HepG2 (cell line): ENCODE data around the gene C19orf73. TPM values are rescaled to one million over a fixed set of nuclear protein-coding genes. Genes with fewer than 3 reads are reported as not detected.

Experiments used
- FOXJ3 ChIP-seq: sonication (generic); formaldehyde crosslinking; IDR thresholded peaks from 2 replicates; pipeline ENCODE4 v1.4.0; 2020; ENCODE audit warnings: missing genetic modification reagents, mild to moderate bottlenecking, borderline replicate concordance
- FOXM1 ChIP-seq: sonication (generic); formaldehyde crosslinking; IDR thresholded peaks from 2 replicates; pipeline ENCODE4 v1.5.0; 2020; ENCODE audit warnings: missing genetic modification reagents
- JDP2 ChIP-seq: sonication (generic); formaldehyde crosslinking; IDR thresholded peaks from 2 replicates; pipeline ENCODE4 v1.8.1; 2022; ENCODE audit warnings: missing genetic modification reagents, borderline replicate concordance
- JUN ChIP-seq: sonication (generic); formaldehyde crosslinking; IDR thresholded peaks from 2 replicates; pipeline ENCODE4 v1.4.0; 2020; ENCODE audit warnings: mild to moderate bottlenecking, missing genetic modification reagents
- JUNB ChIP-seq: sonication (generic); formaldehyde crosslinking; IDR thresholded peaks from 2 replicates; pipeline ENCODE4 v1.8.0; 2022; ENCODE audit warnings: missing genetic modification reagents, mild to moderate bottlenecking, borderline replicate concordance
- NPAS2 ChIP-seq: sonication (generic); formaldehyde crosslinking; IDR thresholded peaks from 2 replicates; pipeline ENCODE4 v1.8.0; 2022; ENCODE audit warnings: mild to moderate bottlenecking, missing genetic modification reagents, borderline replicate concordance
- PLRG1 ChIP-seq: fragments of 450-650 bp; conservative IDR thresholded peaks from 2 replicates; pipeline ENCODE4 v1.6.1; 2016
- SP1 ChIP-seq, 2 experiments: fragments of 450-650 bp in 1 of 2; sonication (generic) in 1 of 2; formaldehyde crosslinking in 1 of 2; IDR thresholded peaks; 2 replicates each; pipeline versions ENCODE4 v1.4.0 to v1.6.1; 2016 to 2020; ENCODE audit warnings: missing genetic modification reagents in 1 of 2
- TCF12 ChIP-seq, 2 experiments: fragments of 450-650 bp in 1 of 2; sonication (generic) in 1 of 2; formaldehyde crosslinking in 1 of 2; IDR thresholded peaks; 2 replicates each; pipeline versions ENCODE4 v1.6.1 to v1.8.0; 2017 to 2022; ENCODE audit warnings: antibody characterized with exemption in 1 of 2, mild to moderate bottlenecking in 1 of 2, missing genetic modification reagents in 1 of 2, moderate library complexity in 1 of 2
- TRIM24 ChIP-seq: sonication (generic); formaldehyde crosslinking; IDR thresholded peaks from 2 replicates; pipeline ENCODE4 v1.8.0; 2022; ENCODE audit warnings: mild to moderate bottlenecking, missing genetic modification reagents
- ZNF776 ChIP-seq: sonication (generic); formaldehyde crosslinking; IDR thresholded peaks from 2 replicates; pipeline ENCODE4 v1.4.0; 2020; ENCODE audit warnings: mild to moderate bottlenecking, missing genetic modification reagents
- polyA plus RNA-seq, 8 experiments: library from polyadenylated mRNA; depleted of rRNA in 3 of 8; stranded (reverse) in 7 of 8; unstranded in 1 of 8; fragments of >200 nt; fragmentation: Illumina TruSeq in 4 of 8; extraction: Trizol in 4 of 8; gene quantifications; 2 replicates each; pipeline versions ENCODE4 v1.2.1 to v1.2.3, GENCODE V29; 2011 to 2016; ENCODE audit warnings: low read depth in 4 of 8, missing spikeins in 1 of 8, mixed read lengths in 1 of 8; ENCODE audit not compliant: insufficient read depth in 1 of 8
- total RNA-seq, 5 experiments: library from RNA; depleted of rRNA; stranded (reverse); fragments of >200 nt; fragmentation: Illumina TruSeq; extraction: Trizol; gene quantifications; 2 replicates each; pipeline ENCODE4 v1.2.3, GENCODE V29; 2016; ENCODE audit warnings: low read depth in 1 of 5
- TF ChIP-seq, protein P1 (sequence below): sonication (generic); formaldehyde crosslinking; IDR thresholded peaks from 2 replicates; pipeline ENCODE4 v1.5.1; 2020; ENCODE audit warnings: missing genetic modification reagents, mild to moderate bottlenecking, borderline replicate concordance
- TF ChIP-seq, protein P2 (sequence below): sonication (generic); formaldehyde crosslinking; IDR thresholded peaks from 2 replicates; pipeline ENCODE4 v1.8.0; 2022; ENCODE audit warnings: missing genetic modification reagents, mild to moderate bottlenecking, moderate library complexity, borderline replicate concordance
- TF ChIP-seq, protein P3 (sequence below): sonication (generic); formaldehyde crosslinking; IDR thresholded peaks from 2 replicates; pipeline ENCODE4 v1.4.0; 2020; ENCODE audit warnings: mild to moderate bottlenecking, missing genetic modification reagents, borderline replicate concordance
- TF ChIP-seq, protein P4 (sequence below): sonication (generic); formaldehyde crosslinking; IDR thresholded peaks from 2 replicates; pipeline ENCODE4 v1.4.0; 2020; ENCODE audit warnings: missing genetic modification reagents
- TF ChIP-seq, protein P5 (sequence below): fragments of 450-650 bp; IDR thresholded peaks from 2 replicates; pipeline ENCODE4 v1.6.1; 2017
- TF ChIP-seq, protein P6 (sequence below): sonication (generic); formaldehyde crosslinking; IDR thresholded peaks from 2 replicates; pipeline ENCODE4 v1.9.0; 2021; ENCODE audit warnings: missing genetic modification reagents, mild to moderate bottlenecking, borderline replicate concordance

The C19orf73 gene
- total and polyA plus RNA-seq, 2 of the 13 experiments (the other 11 are each of a cell fraction or from before 2014, with no cell fraction given), result 1.4 to 1.5 TPM

DNA sequence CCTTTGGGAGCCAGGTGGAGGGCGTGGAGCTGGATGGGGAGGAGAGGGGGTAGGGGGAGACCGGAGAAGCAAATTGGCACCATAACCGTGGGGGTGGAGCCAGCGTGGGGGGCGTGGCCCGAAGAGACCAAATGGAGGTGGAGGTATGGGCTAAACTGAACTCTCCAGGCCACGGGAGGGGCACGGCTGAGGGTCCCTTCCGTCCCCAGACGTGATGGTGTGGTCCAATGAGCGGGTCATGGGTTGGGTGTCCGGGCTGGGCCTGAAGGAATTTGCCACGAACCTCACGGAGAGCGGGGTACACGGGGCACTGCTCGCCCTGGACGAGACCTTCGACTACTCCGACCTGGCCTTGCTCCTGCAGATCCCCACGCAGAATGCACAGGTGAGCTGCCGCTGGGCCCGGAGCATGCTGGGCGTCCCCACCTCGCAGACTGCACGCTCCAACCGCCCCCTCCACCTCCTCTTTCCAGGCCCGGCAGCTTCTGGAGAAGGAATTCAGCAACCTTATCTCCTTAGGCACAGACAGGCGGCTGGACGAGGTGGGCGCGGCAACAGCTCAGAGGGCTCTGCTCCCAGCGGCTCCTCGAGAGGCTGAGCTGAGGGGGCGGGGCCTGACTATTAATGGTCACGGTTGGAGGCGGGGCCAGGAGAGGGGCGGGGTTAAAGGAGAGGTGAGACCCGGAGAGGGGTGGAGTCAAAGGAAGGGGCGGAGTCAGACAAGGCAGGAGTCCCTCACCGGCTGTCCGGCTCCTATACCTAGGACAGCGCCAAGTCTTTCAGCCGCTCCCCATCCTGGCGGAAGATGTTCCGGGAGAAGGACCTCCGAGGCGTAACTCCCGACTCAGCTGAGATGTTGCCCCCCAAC, 30.1 kb upstream of the C19orf73 start (continued):
- TF ChIP-seq, protein P1, sequence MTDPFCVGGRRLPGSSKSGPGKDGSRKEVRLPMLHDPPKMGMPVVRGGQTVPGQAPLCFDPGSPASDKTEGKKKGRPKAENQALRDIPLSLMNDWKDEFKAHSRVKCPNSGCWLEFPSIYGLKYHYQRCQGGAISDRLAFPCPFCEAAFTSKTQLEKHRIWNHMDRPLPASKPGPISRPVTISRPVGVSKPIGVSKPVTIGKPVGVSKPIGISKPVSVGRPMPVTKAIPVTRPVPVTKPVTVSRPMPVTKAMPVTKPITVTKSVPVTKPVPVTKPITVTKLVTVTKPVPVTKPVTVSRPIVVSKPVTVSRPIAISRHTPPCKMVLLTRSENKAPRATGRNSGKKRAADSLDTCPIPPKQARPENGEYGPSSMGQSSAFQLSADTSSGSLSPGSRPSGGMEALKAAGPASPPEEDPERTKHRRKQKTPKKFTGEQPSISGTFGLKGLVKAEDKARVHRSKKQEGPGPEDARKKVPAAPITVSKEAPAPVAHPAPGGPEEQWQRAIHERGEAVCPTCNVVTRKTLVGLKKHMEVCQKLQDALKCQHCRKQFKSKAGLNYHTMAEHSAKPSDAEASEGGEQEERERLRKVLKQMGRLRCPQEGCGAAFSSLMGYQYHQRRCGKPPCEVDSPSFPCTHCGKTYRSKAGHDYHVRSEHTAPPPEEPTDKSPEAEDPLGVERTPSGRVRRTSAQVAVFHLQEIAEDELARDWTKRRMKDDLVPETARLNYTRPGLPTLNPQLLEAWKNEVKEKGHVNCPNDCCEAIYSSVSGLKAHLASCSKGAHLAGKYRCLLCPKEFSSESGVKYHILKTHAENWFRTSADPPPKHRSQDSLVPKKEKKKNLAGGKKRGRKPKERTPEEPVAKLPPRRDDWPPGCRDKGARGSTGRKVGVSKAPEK (CRISPR knock-in tag), result no peak
- TF ChIP-seq, protein P2, sequence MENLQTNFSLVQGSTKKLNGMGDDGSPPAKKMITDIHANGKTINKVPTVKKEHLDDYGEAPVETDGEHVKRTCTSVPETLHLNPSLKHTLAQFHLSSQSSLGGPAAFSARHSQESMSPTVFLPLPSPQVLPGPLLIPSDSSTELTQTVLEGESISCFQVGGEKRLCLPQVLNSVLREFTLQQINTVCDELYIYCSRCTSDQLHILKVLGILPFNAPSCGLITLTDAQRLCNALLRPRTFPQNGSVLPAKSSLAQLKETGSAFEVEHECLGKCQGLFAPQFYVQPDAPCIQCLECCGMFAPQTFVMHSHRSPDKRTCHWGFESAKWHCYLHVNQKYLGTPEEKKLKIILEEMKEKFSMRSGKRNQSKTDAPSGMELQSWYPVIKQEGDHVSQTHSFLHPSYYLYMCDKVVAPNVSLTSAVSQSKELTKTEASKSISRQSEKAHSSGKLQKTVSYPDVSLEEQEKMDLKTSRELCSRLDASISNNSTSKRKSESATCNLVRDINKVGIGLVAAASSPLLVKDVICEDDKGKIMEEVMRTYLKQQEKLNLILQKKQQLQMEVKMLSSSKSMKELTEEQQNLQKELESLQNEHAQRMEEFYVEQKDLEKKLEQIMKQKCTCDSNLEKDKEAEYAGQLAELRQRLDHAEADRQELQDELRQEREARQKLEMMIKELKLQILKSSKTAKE, result no peak
- TF ChIP-seq, protein P3, sequence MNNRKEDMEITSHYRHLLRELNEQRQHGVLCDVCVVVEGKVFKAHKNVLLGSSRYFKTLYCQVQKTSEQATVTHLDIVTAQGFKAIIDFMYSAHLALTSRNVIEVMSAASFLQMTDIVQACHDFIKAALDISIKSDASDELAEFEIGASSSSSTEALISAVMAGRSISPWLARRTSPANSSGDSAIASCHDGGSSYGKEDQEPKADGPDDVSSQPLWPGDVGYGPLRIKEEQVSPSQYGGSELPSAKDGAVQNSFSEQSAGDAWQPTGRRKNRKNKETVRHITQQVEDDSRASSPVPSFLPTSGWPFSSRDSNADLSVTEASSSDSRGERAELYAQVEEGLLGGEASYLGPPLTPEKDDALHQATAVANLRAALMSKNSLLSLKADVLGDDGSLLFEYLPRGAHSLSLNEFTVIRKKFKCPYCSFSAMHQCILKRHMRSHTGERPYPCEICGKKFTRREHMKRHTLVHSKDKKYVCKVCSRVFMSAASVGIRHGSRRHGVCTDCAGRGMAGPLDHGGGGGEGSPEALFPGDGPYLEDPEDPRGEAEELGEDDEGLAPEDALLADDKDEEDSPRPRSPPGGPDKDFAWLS (CRISPR knock-in tag), result no peak
- TF ChIP-seq, protein P4, sequence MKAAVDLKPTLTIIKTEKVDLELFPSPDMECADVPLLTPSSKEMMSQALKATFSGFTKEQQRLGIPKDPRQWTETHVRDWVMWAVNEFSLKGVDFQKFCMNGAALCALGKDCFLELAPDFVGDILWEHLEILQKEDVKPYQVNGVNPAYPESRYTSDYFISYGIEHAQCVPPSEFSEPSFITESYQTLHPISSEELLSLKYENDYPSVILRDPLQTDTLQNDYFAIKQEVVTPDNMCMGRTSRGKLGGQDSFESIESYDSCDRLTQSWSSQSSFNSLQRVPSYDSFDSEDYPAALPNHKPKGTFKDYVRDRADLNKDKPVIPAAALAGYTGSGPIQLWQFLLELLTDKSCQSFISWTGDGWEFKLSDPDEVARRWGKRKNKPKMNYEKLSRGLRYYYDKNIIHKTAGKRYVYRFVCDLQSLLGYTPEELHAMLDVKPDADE (CRISPR knock-in tag), result no peak
- TF ChIP-seq JDP2 (no peak), FOXM1 (CRISPR knock-in tag) (no peak), SP1 (IDR thresholded peaks at IDR 0.05) (no peak), SP1 (CRISPR knock-in tag; IDR thresholded peaks at IDR 0.05) (no peak), NPAS2 (CRISPR knock-in tag) (0 out of 2 replicates have a peak, but pooled peaks have one; percentile 53), ZNF776 (CRISPR knock-in tag) (0 out of 2 replicates have a peak, but pooled peaks have one; percentile 55), TCF12 (IDR thresholded peaks at IDR 0.05) (no peak), TCF12 (CRISPR knock-in tag; IDR thresholded peaks at IDR 0.05) (peak; percentile 55; the same call in 1 of the 2 replicates), TRIM24 (CRISPR knock-in tag) (no peak), JUN (CRISPR knock-in tag) (no peak), FOXJ3 (CRISPR knock-in tag) (no peak), JUNB (CRISPR knock-in tag) (no peak), PLRG1 (no peak)
- TF ChIP-seq, protein P5, sequence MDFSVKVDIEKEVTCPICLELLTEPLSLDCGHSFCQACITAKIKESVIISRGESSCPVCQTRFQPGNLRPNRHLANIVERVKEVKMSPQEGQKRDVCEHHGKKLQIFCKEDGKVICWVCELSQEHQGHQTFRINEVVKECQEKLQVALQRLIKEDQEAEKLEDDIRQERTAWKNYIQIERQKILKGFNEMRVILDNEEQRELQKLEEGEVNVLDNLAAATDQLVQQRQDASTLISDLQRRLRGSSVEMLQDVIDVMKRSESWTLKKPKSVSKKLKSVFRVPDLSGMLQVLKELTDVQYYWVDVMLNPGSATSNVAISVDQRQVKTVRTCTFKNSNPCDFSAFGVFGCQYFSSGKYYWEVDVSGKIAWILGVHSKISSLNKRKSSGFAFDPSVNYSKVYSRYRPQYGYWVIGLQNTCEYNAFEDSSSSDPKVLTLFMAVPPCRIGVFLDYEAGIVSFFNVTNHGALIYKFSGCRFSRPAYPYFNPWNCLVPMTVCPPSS, result no peak
- TF ChIP-seq, protein P6, sequence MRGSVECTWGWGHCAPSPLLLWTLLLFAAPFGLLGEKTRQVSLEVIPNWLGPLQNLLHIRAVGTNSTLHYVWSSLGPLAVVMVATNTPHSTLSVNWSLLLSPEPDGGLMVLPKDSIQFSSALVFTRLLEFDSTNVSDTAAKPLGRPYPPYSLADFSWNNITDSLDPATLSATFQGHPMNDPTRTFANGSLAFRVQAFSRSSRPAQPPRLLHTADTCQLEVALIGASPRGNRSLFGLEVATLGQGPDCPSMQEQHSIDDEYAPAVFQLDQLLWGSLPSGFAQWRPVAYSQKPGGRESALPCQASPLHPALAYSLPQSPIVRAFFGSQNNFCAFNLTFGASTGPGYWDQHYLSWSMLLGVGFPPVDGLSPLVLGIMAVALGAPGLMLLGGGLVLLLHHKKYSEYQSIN (CRISPR knock-in tag), result no peak
